H1 (cell line): ENCODE results near the gene PCCA. TPM values are rescaled to one million over a fixed set of nuclear protein-coding genes. Genes with fewer than 3 reads are reported as not detected.

ENCODE experiments used
- CTCF ChIA-PET: fragments of 300-600 bp; sonication (Branson Sonifier 250); formaldehyde crosslinking; loops from one replicate; lab custom pipeline; 2021; ENCODE audit not compliant: partially characterized antibody; lab: Charles Lee
- POLR2A ChIA-PET: fragments of 300-600 bp; sonication (Branson Sonifier 250); formaldehyde crosslinking; loops from one replicate; lab custom pipeline; 2021; ENCODE audit warnings: inconsistent platforms; ENCODE audit not compliant: partially characterized antibody; lab: Charles Lee
- DNase-seq, 2 experiments: peaks; one replicate each; pipeline versions ENCODE4 v3.0.0 to v3.0.0-alpha.2; 2010 to 2022; ENCODE audit warnings: low spot score in 2 of 2, low read depth in 1 of 2, mixed read lengths in 1 of 2
- FAIRE-seq: peaks from 2 replicates; lab custom pipeline; 2011; peaks lifted over from hg19 to GRCh38; lab: Jason Lieb, UNC
- H2AFZ ChIP-seq: 2 replicates; pipeline ENCODE4 v1.8.1; 2012; ENCODE audit warnings: low read length, inconsistent platforms
- H2AK5ac ChIP-seq: 2 replicates; pipeline ENCODE4 v1.6.1; 2013; ENCODE audit warnings: low read depth, low read length
- H2BK120ac ChIP-seq: replicated peaks from 2 replicates; pipeline ENCODE3; 2013; ENCODE audit warnings: low read depth, low read length, inconsistent platforms
- H2BK12ac ChIP-seq: 2 replicates; pipeline ENCODE4 v1.6.1; 2013; ENCODE audit warnings: low read depth, low read length
- H2BK15ac ChIP-seq: 2 replicates; pipeline ENCODE4 v1.6.1; 2013; ENCODE audit warnings: low read length
- H2BK20ac ChIP-seq: 2 replicates; pipeline ENCODE4 v1.6.1; 2013; ENCODE audit warnings: low read length
- H2BK5ac ChIP-seq: 2 replicates; pipeline ENCODE4 v1.6.1; 2013; ENCODE audit warnings: low read depth, low read length
- H3K14ac ChIP-seq: 2 replicates; pipeline ENCODE4 v1.6.1; 2013; ENCODE audit warnings: inconsistent platforms; ENCODE audit not compliant: insufficient read length
- H3K18ac ChIP-seq: 2 replicates; pipeline ENCODE4 v1.6.1; 2013; ENCODE audit warnings: low read length; ENCODE audit errors: extremely low read depth
- H3K23ac ChIP-seq: 2 replicates; pipeline ENCODE4 v1.6.1; 2013; ENCODE audit warnings: inconsistent platforms; ENCODE audit not compliant: insufficient read length
- H3K23me2 ChIP-seq: 2 replicates; pipeline ENCODE4 v1.6.1; 2013; ENCODE audit warnings: low read depth, low read length
- H3K27ac ChIP-seq: 2 replicates; pipeline ENCODE4 v1.6.1; 2011; ENCODE audit warnings: low read depth, low read length, inconsistent platforms
- H3K27me3 ChIP-seq, 4 experiments: replicated peaks in 1 of 4; 1 replicate in 1 of 4; 2 replicates in 3 of 4; pipeline versions ENCODE4 v1.6.1 to v1.8.1; 2011 to 2013; ENCODE audit warnings: low read length in 3 of 4, mild to moderate bottlenecking in 3 of 4, inconsistent platforms in 2 of 4, mixed read lengths in 2 of 4, moderate library complexity in 1 of 4; ENCODE audit not compliant: control insufficient read depth in 3 of 4, insufficient read depth in 3 of 4; ENCODE audit errors: extremely low read depth in 1 of 4
- H3K36me3 ChIP-seq, 4 experiments: 2 replicates each; pipeline versions ENCODE4 v1.6.1 to v1.8.1; 2011 to 2013; ENCODE audit warnings: mild to moderate bottlenecking in 4 of 4, low read length in 3 of 4, moderate library complexity in 2 of 4, control low read depth in 1 of 4, inconsistent platforms in 1 of 4; ENCODE audit not compliant: insufficient read depth in 4 of 4, control insufficient read depth in 2 of 4
- H3K4ac ChIP-seq: replicated peaks from 2 replicates; pipeline ENCODE3; 2013; ENCODE audit warnings: low read length, low read depth, mixed read lengths, inconsistent platforms; ENCODE audit not compliant: insufficient read length
- H3K4me1 ChIP-seq, 4 experiments: replicated peaks in 1 of 4; 1 replicate in 1 of 4; 2 replicates in 3 of 4; pipeline versions ENCODE4 v1.6.1 to v1.8.1; 2011 to 2013; ENCODE audit warnings: low read length in 3 of 4, inconsistent platforms in 2 of 4, mixed read lengths in 1 of 4; ENCODE audit not compliant: insufficient read depth in 4 of 4, control insufficient read depth in 3 of 4
- H3K4me2 ChIP-seq, 2 experiments: 2 replicates each; pipeline versions ENCODE4 v1.6.1 to v1.8.1; 2011 to 2013; ENCODE audit warnings: low read depth in 2 of 2, low read length in 2 of 2, control low read depth in 1 of 2, inconsistent platforms in 1 of 2, mild to moderate bottlenecking in 1 of 2; ENCODE audit not compliant: insufficient read depth in 1 of 2
- H3K4me3 ChIP-seq, 4 experiments: fragments of 200-600, 300-600 bp in 1 of 4; sonication (generic), shearing (Covaris generic), sonication (Bioruptor Twin) in 1 of 4; 2 replicates each; pipeline versions ENCODE4 v1.5.1 to v1.8.1; 2011 to 2016; ENCODE audit warnings: low read length in 4 of 4, low read depth in 3 of 4, control low read depth in 2 of 4, inconsistent platforms in 2 of 4, mild to moderate bottlenecking in 2 of 4, mixed read lengths in 1 of 4, moderate library complexity in 1 of 4; ENCODE audit not compliant: insufficient read depth in 2 of 4; ENCODE audit errors: extremely low read depth in 1 of 4
- H3K56ac ChIP-seq: replicated peaks from 2 replicates; pipeline ENCODE3; 2013; ENCODE audit warnings: low read depth, mild to moderate bottlenecking, mixed read lengths, low read length, inconsistent platforms; ENCODE audit not compliant: insufficient read length
- H3K79me1 ChIP-seq: 2 replicates; pipeline ENCODE4 v1.6.1; 2013; ENCODE audit warnings: low read depth, low read length, control low read depth
- H3K79me2 ChIP-seq, 2 experiments: 2 replicates each; pipeline versions ENCODE4 v1.6.1 to v1.8.1; 2012 to 2013; ENCODE audit warnings: low read length in 2 of 2, mild to moderate bottlenecking in 2 of 2, inconsistent platforms in 1 of 2; ENCODE audit not compliant: insufficient read depth in 2 of 2, control insufficient read depth in 1 of 2
- H3K9ac ChIP-seq, 4 experiments: replicated peaks in 1 of 4; 1 replicate in 1 of 4; 2 replicates in 3 of 4; pipeline versions ENCODE4 v1.6.1 to v1.8.1; 2011 to 2013; ENCODE audit warnings: low read depth in 3 of 4, low read length in 3 of 4, control low read depth in 2 of 4, mild to moderate bottlenecking in 2 of 4, moderate library complexity in 2 of 4, inconsistent platforms in 1 of 4; ENCODE audit errors: extremely low read depth in 1 of 4
- H3K9me3 ChIP-seq, 2 experiments: 2 replicates each; pipeline versions ENCODE4 v1.6.1 to v1.8.1; 2012 to 2013; ENCODE audit warnings: mild to moderate bottlenecking in 2 of 2, moderate library complexity in 2 of 2, control low read depth in 1 of 2, inconsistent platforms in 1 of 2, low read depth in 1 of 2, low read length in 1 of 2, mixed read lengths in 1 of 2; ENCODE audit not compliant: insufficient read depth in 2 of 2
- H4K20me1 ChIP-seq, 2 experiments: replicated peaks in 1 of 2; 2 replicates each; pipeline versions ENCODE3 to v1.8.1; 2011 to 2013; ENCODE audit warnings: inconsistent platforms in 2 of 2, low read length in 2 of 2, mild to moderate bottlenecking in 1 of 2; ENCODE audit not compliant: insufficient read depth in 2 of 2, control insufficient read depth in 1 of 2
- H4K5ac ChIP-seq: 2 replicates; pipeline ENCODE4 v1.6.1; 2013; ENCODE audit warnings: low read length, low read depth, mixed read lengths, inconsistent platforms; ENCODE audit not compliant: insufficient read length
- H4K8ac ChIP-seq: 2 replicates; pipeline ENCODE4 v1.8.0; 2013; ENCODE audit warnings: mild to moderate bottlenecking, moderate library complexity, low read length, inconsistent platforms; ENCODE audit not compliant: insufficient read depth; ENCODE audit errors: extremely low read depth
- H4K91ac ChIP-seq: replicated peaks from 2 replicates; pipeline ENCODE3; 2013; ENCODE audit warnings: low read length, mixed read lengths, inconsistent platforms; ENCODE audit not compliant: insufficient read length
- EZH2 ChIP-seq: fragments of 200-600 bp; sonication (generic); IDR thresholded peaks from 2 replicates; pipeline ENCODE4 v1.7.1; 2012; ENCODE audit warnings: low read depth, mild to moderate bottlenecking, moderate library complexity, low read length, inconsistent platforms; ENCODE audit not compliant: severe bottlenecking
- JUND ChIP-seq: IDR thresholded peaks from 2 replicates; pipeline ENCODE4 v1.6.1; 2011; ENCODE audit warnings: mild to moderate bottlenecking, improper control_type of control experiment, low read length
- SIN3A ChIP-seq, 2 experiments: IDR thresholded peaks in 1 of 2; conservative IDR thresholded peaks in 1 of 2; 2 replicates each; pipeline ENCODE4 v1.6.1; 2011 to 2012; ENCODE audit warnings: low read length in 2 of 2, improper control_type of control experiment in 1 of 2, low read depth in 1 of 2, mild to moderate bottlenecking in 1 of 2
- YY1 ChIP-seq: IDR thresholded peaks from 2 replicates; pipeline ENCODE4 v1.6.1; 2011; ENCODE audit warnings: low read depth, mild to moderate bottlenecking, low read length
- WGBS, 2 experiments: shearing (Covaris generic) in 1 of 2; methylation state at CpG; one replicate each; pipeline versions ENCODE4 v1.1.6 to v1.1.7; 2013 to 2015; ENCODE audit warnings: low lambda C conversion rate in 2 of 2, mixed read lengths in 2 of 2, inconsistent platforms in 1 of 2, low coverage in 1 of 2, missing lambda C conversion rate in 1 of 2; ENCODE audit not compliant: insufficient replicate concordance in 2 of 2, insufficient coverage in 1 of 2, insufficient read length in 1 of 2; ENCODE audit errors: extremely low coverage in 1 of 2, missing lambda C conversion rate in 1 of 2; 5-methylcytosine and 5-hydroxymethylcytosine counted together
- polyA plus RNA-seq, 7 experiments: library from polyadenylated mRNA; depleted of rRNA in 3 of 7; stranded (reverse) in 5 of 7; unstranded in 2 of 7; fragments of >200 nt in 5 of 7; fragments of 200-250 nt in 2 of 7; gene quantifications; 1 replicate in 5 of 7; 2 replicates in 1 of 7; 4 replicates in 1 of 7; pipeline versions ENCODE4 v1.2.1 to v1.2.3, GENCODE V29; 2011 to 2013; ENCODE audit warnings: missing spikeins in 2 of 7, mixed read lengths in 2 of 7
- total RNA-seq: library from RNA; stranded (reverse); fragmentation: NEBNext Ultra II Directional; extraction: Animal tissue kit (Norgen Biotek cat#: 25700); gene quantifications from 2 replicates; pipeline ENCODE4 v1.2.1, GENCODE V29; 2021

PCCA gene
- total and polyA plus RNA-seq, 2 of the 8 experiments (the other 6 are each of a cell fraction or from before 2014, with no cell fraction given): 18.4 to 49.8 TPM

DNA sequence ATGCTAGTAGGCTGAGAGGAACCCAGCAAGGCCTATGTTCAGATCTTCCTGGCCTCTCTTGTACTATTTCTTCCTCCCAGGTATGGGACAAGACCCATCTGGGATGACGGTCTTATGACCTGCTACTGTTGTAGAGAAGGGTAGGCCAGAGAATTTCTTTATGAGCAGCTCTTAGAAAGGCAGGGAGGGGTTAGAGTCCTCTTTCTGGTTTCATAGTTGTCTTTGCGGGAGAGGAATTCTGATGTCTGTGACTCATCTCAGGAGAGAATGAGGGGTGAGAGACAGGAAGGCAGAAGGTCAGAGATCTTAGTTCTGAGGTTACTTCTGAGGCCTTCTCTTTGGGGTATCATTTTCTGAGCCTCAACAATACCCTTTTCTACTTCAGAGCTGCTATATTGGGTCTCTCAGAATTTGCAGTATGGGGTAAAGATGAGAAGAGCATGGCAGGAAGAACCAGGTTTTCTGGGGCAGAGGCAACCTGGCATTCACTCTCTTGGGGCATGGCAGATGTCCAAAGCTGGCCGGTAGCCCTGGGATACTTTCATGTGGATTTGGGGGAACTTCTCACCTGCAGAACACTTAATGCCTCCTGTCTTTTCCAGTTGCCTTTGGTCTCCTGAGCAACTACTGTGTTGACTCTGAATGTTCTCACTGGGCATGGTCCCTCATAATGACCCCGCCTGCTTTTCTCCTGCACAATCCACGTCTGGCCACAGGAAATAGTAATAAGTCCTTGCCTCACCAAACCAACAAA lies 345.3 kb downstream of the PCCA start:
- no peak overlapping the region for H2AFZ ChIP-seq
- TF ChIP-seq YY1 (no peak), EZH2 (no peak), JUND (no peak), SIN3A (conservative IDR thresholded peaks at IDR 0.05 in 1 of 2, IDR thresholded peaks at IDR 0.05 in 1 of 2; ENCODE audit: low read depth in 1 of 2, low read length in 2 of 2) (no peak)

More for the DNA sequence above, 345.3 kb downstream of the PCCA start:
- no peak overlapping the region for H2BK12ac ChIP-seq
- H3K4me2 ChIP-seq: no peak overlapping the region
- no peaks in the 10 kb centered on the region for H3K9me3 ChIP-seq
- H3K4me3 ChIP-seq: no peak overlapping the region
- H4K91ac ChIP-seq: no peak overlapping the region
- 80% methylated on average over 5 of the region's 5 CpGs; no CpG with 5 or more reads in 1 of the 2 experiments for WGBS, 2 experiments
- no peak overlapping the region for H3K23ac ChIP-seq
- H3K27me3 ChIP-seq: no peaks in the 10 kb centered on the region
- no peak overlapping the region for H4K8ac ChIP-seq
- H3K4me1 ChIP-seq: peaks cover 3 to 11% (median 8%) of the 10 kb centered on the region in 4 experiments; a peak in 5 of 7 replicates
- ChIA-PET POLR2A (no interaction called here), CTCF (interaction anchor here (0.9 kb wide), 1 partner anchor 33 kb away, joined by 3 read pairs; no protein-coding TSS in a partner anchor)
- FAIRE-seq (no peak), DNase-seq (no peak)
- H3K36me3 ChIP-seq: no peaks in the 10 kb centered on the region
- H3K56ac ChIP-seq: no peak overlapping the region
- no peaks in the 10 kb centered on the region for H3K79me1 ChIP-seq
- H4K5ac ChIP-seq: no peak overlapping the region
- H3K79me2 ChIP-seq: no peaks in the 10 kb centered on the region
- H3K14ac ChIP-seq: no peak overlapping the region
- no peak overlapping the region for H2BK5ac ChIP-seq
- H2BK20ac ChIP-seq: no peak overlapping the region
- H4K20me1 ChIP-seq: no peaks in the 10 kb centered on the region
- no peak overlapping the region for H3K9ac ChIP-seq
- H3K27ac ChIP-seq: no peak overlapping the region
- H2AK5ac ChIP-seq: no peak overlapping the region
- H3K4ac ChIP-seq: no peak overlapping the region
- no peak overlapping the region for H2BK120ac ChIP-seq
- no peaks in the 10 kb centered on the region for H3K23me2 ChIP-seq
- H3K18ac ChIP-seq: no peak overlapping the region
- H2BK15ac ChIP-seq: no peak overlapping the region
